Measurements from ENCODE around the gene LTK. TPM values are rescaled to one million over a fixed set of nuclear protein-coding genes. Genes with fewer than 3 reads are reported as not detected.
A peak's percentile ranks its signal among the peaks of the same experiment; 100 is the strongest.

Gene LTK
- total and polyA plus RNA-seq, 2 experiments from 2014 or later, result 0.14 TPM; not detected in 1

DNA sequence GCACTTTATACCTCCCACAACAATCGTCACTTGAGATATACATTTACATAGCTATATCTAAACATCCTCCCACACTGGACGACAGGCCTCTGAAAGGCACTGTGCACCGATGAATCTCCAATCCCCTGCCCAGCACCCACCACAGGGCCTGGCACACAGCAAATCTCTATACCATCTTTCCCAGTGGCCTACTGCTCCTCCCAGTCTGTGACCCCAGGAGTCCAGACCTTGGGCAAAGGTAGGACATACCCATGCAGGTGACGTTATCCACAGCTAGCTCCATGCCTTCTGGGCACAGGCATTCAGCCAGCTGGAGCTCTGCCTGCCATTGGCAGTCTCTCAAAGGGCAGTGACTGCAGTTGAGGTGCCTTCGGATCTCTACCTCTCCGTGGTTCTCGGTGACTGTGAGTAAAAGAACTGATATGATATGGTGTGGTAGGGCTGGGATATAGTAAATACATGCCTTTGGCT lies 5.8 kb downstream of the LTK start (continued):
- no peak for TF ChIP-seq REST (IDR thresholded peaks at IDR 0.05; ENCODE audit: unreplicated experiment)

DNA sequence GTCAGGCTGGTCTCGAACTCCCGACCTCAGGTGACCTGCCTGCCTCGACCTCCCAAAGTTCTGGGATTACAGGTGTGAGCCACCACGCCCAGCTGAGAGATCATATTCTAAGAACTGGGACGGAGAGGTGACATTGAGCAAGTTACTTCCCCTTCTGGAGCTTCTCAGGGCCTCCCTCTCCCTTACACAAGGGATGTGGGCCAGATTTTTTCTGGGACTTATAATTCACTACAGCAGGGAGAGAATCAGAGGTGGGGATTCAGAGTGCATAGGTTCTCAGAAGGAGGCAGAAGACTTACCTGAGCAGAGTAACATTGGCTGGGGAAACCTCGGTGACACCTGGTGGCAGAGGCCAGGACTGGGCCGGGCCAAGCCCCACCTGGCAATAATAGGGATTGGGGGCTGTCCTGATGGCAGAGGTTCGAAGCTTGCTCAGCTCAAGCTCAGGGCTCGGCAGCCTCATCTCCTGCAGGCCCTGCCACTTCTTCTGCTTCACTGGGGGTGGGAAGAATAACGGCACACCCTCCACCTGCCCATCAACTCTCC lies 6.8 kb downstream of the LTK start:
- DNase-seq (ENCODE audit: low spot score) (peak; percentile 74), ATAC-seq (peak; percentile 17)
- Mint-ChIP-seq H3K4me1 (0 out of 3 replicates have a peak, but pooled peaks cover 4% of the 10 kb centered on the region), H3K27ac (no peak overlapping the region), H3K27me3 (ENCODE audit: insufficient read depth, low read depth, poor library complexity) (peaks cover 81% of the 10 kb centered on the region), H3K4me3 (no peak overlapping the region), H3K36me3 (ENCODE audit: low read depth) (no peaks in the 10 kb centered on the region), H3K9me3 (no peaks in the 10 kb centered on the region)
- H4K20me1 ChIP-seq (replicated peaks; ENCODE audit: insufficient read depth), result no peaks in the 10 kb centered on the region; the same call in 1 of the 2 replicates
- no peak overlapping the region for H3K4me3 ChIP-seq
- H3K9me2 ChIP-seq (ENCODE audit: insufficient read depth), result no peaks in the 10 kb centered on the region
- peaks cover 99% of the 10 kb centered on the region for H3K27me3 ChIP-seq (ENCODE audit: insufficient read depth)
- H3K79me2 ChIP-seq (replicated peaks; ENCODE audit: insufficient read depth), result no peaks in the 10 kb centered on the region
- TF ChIP-seq CTCF (conservative IDR thresholded peaks at IDR 0.05; ENCODE audit: low read depth in 2 of 2), result peak; percentile 45 to 67
- TF ChIP-seq EZH2 (IDR thresholded peaks at IDR 0.05; ENCODE audit: low read depth, unreplicated experiment), result peak; percentile 31
- TF ChIP-seq ZNF331 (CRISPR knock-in tag; IDR thresholded peaks at IDR 0.05; ENCODE audit: low read depth), result no peak
- TF ChIP-seq ZNF114 (CRISPR knock-in tag; IDR thresholded peaks at IDR 0.05), result no peak
- TF ChIP-seq, protein P1, sequence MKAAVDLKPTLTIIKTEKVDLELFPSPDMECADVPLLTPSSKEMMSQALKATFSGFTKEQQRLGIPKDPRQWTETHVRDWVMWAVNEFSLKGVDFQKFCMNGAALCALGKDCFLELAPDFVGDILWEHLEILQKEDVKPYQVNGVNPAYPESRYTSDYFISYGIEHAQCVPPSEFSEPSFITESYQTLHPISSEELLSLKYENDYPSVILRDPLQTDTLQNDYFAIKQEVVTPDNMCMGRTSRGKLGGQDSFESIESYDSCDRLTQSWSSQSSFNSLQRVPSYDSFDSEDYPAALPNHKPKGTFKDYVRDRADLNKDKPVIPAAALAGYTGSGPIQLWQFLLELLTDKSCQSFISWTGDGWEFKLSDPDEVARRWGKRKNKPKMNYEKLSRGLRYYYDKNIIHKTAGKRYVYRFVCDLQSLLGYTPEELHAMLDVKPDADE (IDR thresholded peaks at IDR 0.05), result no peak
- H3K36me3 ChIP-seq (ENCODE audit: insufficient read depth), result no peaks in the 10 kb centered on the region
- H2AFZ ChIP-seq, result no peak overlapping the region
- H3K27ac ChIP-seq (ENCODE audit: low read depth), result no peak overlapping the region
- H3F3A ChIP-seq (replicated peaks; ENCODE audit: low read depth), result peaks cover 13% of the 10 kb centered on the region; the same call in 1 of the 2 replicates
- H3K4me2 ChIP-seq, result no peak overlapping the region
- peaks cover 9% of the 10 kb centered on the region; the same call in 1 of the 2 replicates for H3K4me1 ChIP-seq (ENCODE audit: insufficient read depth)
